Mucosa of gallbladder (tissue), 1 donor: ENCODE measurements around the gene OR6J1. TPM values are rescaled to one million over a fixed set of nuclear protein-coding genes. Genes with fewer than 3 reads are reported as not detected.

Source experiments
- total RNA-seq: library from RNA; stranded (reverse); gene quantifications from one replicate; pipeline ENCODE4 v1.2.1, GENCODE V29; 2021
- donor health status: DM: no; HTN: no; CAD: no.

Gene OR6J1
- total RNA-seq, 1 donor from 2014 or later = not detected

Other genes with a start within 250 kb of the OR6J1 start
- 235 TPM for gene DAD1, start 55.1 kb downstream of the OR6J1 start, total RNA-seq
- gene ABHD4, start 46.1 kb downstream of the OR6J1 start, total RNA-seq = 77.2 TPM
- 114 TPM for gene OXA1L, start 122.3 kb upstream of the OR6J1 start, total RNA-seq
- 72.7 TPM for gene SLC7A7, start 171.1 kb upstream of the OR6J1 start, total RNA-seq
- 85.1 TPM for gene MRPL52, start 185.5 kb upstream of the OR6J1 start, total RNA-seq
- 222 TPM for gene MMP14, start 192.2 kb upstream of the OR6J1 start, total RNA-seq
- 315 TPM for gene LRP10, start 227.4 kb upstream of the OR6J1 start, total RNA-seq
- gene REM2, start 238.9 kb upstream of the OR6J1 start, total RNA-seq = 1.4 TPM